HG03175 (cell line): Measurements from ENCODE around the gene POLR2L.
A peak's percentile ranks its signal among the peaks of the same experiment; 100 is the strongest.

Experiments
- ATAC-seq: cut with Tn5 transposase; IDR thresholded peaks from one replicate; pipeline ENCODE4 v1.9.1; 2021; ENCODE audit warnings: mild to moderate bottlenecking, moderate library complexity; ENCODE audit not compliant: unreplicated experiment

The POLR2L gene

GRCh38 chr11:842370-843002, at the start of gene POLR2L, which contains the start of gene TSPAN4:
TSS of gene POLR2L (minus strand) at chr11:842529. CDS start at chr11:842508, 21 bp downstream.
TSS of gene TSPAN4 (plus strand) at chr11:842852. CDS start at chr11:850305, 7,453 bp downstream.
- ATAC-seq = peak; percentile 65

DNA sequence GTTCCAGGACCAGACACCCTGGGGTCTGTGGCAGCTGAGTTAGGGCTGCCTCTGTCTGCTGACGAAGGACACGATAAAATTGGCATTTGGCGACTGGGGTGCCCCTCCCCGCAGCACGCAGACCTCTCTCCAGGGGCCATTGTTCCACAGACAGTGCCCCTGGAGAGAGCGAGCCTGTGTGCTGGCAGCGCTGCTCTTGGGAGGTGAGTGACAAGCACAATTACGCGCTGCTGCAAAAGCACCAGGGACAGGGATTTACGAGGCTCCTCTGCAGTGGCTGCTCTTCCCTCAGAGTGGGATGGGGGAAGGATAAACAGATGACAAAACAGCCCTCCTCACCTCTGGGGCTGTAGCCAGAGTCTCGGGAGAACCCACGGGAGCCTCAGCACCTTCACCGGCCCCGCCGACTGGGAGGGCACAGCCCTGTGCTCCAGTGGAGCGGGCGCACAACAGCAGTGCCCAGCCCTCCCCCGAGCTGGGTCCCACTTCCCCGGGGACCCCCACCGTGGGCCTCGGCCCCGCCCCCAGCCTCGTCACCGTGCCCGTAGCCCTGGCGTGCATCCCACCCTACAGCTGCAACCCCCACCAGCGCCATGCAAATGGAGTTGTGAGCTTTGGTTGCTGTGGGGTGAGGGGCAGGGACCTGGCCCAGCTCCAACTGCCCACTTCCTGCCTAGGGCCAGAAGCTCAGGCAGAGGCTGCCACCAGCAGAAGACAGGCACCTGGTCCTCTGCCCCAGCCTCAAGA, 48.6 kb upstream of the POLR2L start:
- no peak for ATAC-seq

GRCh38 chr11:889687-890475, 47.6 kb upstream of the POLR2L start:
- ATAC-seq = no peak

DNA sequence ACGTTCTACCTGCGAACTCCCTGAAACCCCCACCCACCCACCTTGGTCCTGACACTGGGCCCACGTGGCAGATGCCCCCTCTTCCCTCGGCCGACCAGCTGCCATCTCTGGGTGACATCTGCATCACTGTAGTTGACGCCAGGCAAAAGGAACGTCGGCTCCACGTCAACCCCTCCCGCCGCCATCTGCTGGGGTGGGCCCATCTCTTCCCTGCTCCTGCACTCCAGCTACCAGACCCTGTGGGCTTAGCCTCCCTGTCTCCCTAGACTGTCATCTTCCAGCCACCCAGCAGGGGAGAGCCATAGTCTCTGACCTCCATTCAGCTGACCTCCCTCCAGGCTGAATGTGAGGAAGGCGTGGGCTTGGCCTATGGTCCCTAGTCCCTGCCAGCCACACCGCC, 46.9 kb upstream of the POLR2L start:
- ATAC-seq = no peak

DNA sequence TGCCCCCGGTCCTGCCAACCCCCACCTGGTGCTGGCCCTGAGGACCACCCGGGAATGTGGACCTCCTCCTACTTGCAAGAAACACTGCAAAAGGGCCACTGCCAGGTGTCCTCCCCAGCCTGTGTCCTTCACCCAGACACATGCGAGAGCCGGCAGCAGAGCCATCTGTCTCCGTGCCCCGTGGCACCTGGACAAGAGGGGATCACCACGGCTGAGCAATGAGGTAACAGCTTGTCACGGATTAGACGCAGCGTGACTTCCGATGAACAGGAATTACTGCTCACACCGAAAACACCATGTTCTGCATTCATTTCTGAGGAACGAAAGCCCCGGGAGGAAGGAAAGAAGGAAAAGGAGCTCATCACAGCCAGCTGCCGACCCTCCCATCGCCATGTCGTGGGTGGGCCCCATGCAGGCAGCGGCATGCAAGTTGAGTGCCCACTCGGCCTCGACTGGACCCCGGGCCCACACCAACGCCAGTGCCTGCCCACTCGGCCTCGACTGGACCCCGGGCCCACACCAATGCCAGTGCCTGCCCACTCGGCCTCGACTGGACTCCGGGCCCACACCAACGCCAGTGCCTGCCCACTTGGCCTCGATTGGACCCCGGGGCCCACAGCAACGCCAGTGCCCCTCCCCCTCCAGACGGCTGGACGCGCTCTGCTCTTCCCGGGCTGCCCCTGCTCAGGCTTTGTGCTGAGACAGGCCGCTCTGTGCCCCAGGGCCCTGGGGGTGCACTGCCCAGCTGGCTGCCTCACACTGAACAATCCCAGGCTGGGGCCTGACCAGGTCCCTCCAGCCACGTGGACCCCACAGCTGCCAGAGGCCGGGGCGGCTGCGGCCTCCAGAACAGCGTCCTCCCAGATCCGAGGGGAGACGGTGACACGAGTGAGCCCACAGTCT, 46.2 kb upstream of the POLR2L start:
- ATAC-seq = no peak

- no peak for ATAC-seq
Measured at GRCh38 chr11:887589-887988, 45.3 kb upstream of the POLR2L start.

DNA sequence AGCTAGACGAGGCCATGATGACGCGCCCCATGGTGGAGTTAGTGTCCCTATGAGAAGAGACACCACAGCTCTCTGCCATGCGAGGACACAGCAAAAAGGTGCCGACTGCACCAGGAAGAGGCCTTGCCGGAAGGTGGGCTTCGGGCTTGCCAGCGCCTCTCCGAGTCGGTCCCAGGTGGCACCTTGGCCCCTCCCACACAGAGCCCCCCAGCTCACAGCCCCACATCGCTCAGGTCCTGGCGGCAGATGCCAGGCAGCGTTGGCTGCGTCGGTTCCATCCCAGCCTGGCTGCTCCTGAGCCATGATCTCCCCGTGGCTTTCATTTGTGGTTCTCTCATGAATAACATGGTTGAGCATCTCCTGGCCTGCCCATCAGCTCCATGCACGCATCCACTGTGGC, 44.2 kb upstream of the POLR2L start:
- ATAC-seq = no peak

GRCh38 chr11:884578-885070, 42.3 kb upstream of the POLR2L start:
- no peak for ATAC-seq

DNA sequence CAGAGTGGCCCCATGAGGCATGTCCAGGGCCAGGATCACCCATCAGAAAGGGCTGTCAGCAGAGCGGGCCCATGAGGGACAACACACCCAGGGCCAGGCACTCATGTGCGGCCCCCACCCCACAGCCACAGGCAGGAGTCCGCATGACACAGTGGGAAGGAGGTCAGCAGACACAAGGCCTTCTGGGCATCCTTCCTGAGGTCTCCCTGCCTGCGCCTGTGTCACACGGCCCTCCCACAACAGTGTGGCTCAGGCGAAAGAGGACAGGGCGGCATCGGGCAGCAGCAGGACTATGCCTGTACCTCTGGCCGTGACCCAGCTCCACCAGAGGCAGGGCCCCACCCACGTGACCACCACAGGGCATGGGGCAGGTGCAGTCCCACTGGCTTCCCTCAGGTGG, 41.2 kb upstream of the POLR2L start:
- ATAC-seq = no peak

- ATAC-seq = no peak
Measured at GRCh38 chr11:882596-882995, 40.3 kb upstream of the POLR2L start.

GRCh38 chr11:880447-880846, 38.1 kb upstream of the POLR2L start:
- ATAC-seq = no peak

GRCh38 chr11:877565-877964, 35.2 kb upstream of the POLR2L start:
- no peak for ATAC-seq

GRCh38 chr11:876545-876944, 34.2 kb upstream of the POLR2L start:
- ATAC-seq = no peak

DNA sequence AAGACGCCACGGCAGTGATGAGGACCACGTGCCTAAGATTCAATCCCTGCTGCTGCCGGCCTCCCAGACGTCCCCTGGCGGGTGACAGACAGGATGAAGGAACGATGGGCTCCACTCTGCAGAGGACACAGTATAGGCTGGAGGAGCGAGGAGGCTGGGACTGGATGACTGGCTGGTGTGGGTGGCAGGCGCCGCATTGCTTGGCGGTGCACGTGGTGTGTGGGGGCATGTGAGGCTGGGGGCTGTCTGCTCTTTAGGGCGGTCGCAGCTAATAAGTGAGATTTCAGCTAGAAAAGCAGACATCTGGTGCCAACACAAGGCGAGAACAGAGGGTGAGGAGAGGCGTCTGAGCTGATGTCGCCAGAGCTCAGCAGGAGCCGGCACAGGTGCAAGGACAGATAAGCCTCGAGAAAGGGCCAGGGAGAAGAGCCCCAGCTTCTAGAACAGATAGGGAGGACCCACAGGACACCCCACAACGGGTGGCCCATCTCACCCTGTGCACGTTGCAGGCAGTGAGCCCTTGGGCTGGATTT, 33.5 kb upstream of the POLR2L start:
- no peak for ATAC-seq

DNA sequence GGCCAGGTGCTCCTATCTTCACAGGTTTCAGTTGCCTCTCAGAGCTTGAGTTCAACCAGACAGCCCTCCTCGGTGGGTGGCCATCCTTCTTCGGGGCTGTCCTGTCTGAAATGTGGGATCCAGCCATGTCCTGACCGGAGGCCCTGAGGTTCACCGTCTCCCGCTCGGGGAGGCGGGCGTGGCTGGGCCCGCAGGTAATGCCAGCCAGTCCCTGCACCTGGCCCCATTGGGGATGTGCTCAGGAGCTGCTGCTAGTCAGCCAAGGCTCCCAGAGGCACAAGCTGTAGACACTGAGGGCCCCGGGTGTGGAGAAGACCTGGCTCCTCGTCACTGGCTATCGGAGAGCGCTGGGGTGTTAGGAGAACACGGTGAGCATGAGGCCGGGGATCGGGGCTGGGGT, 32.9 kb upstream of the POLR2L start:
- no peak for ATAC-seq

- ATAC-seq = no peak
Measured at GRCh38 chr11:873706-874105, 31.4 kb upstream of the POLR2L start.

- no peak for ATAC-seq
Measured at GRCh38 chr11:872799-873198, 30.5 kb upstream of the POLR2L start.

- no peak for ATAC-seq
Measured at GRCh38 chr11:871472-871871, 29.1 kb upstream of the POLR2L start.

DNA sequence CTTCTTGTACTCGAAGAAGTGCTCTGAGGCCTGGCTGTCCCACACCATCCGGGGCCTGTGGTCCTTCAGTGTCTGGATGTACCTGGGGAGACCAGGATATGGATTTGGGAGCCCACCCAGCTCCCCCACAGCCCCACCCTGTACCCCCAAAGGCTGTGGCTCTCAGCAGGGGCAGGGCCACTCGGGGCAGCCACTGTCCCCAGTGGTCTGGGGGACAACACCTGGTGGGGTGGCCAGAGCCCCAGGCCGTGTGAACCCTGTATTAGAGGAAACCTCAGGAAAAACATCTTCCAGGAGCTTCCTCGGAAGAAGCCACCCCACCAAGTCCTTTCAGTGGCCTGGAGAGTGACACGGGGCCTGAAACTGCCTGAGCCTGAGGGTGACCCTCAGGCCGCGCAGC, 28.1 kb upstream of the POLR2L start:
- no peak for ATAC-seq

- no peak for ATAC-seq
Measured at GRCh38 chr11:870127-870413, 27.7 kb upstream of the POLR2L start.
